Measurements from ENCODE around the gene CHST3. TPM values are rescaled to one million over a fixed set of nuclear protein-coding genes. Genes with fewer than 3 reads are reported as not detected.

Gene CHST3
- total and polyA plus RNA-seq, 9 donors = 16.4 to 69.2 (median 36.1) TPM

- intact Hi-C loops (cut with DNase I) = no loop called here
- Histone ChIP-seq H3K9me3 (no peaks in the 10 kb centered on the region), H3K4me3 (no peak overlapping the region), H3K27ac (peak overlapping the region in 1 of 2 donors; percentile 88), H3K36me3 (no peaks in the 10 kb centered on the region), H3K4me1 (ENCODE audit: insufficient read depth) (peaks cover 46% of the 10 kb centered on the region), H3K27me3 (no peaks in the 10 kb centered on the region)
- TF ChIP-seq CTCF (IDR thresholded peaks at IDR 0.05) (no peak), EP300 (IDR thresholded peaks at IDR 0.05) (no peak), POLR2A (IDR thresholded peaks at IDR 0.05) (no peak)
- DNase-seq = no peak
- WGBS, 3 donors = 4 to 11% (median 11%) methylated on average over 9 of the region's 9 CpGs
These were observed 44.8 kb downstream of the CHST3 start for GRCh38 chr10:72009051-72009424.

- WGBS, 3 donors = 1 to 4% (median 2%) methylated on average over 12 of the region's 12 CpGs
- H3K4me1 ChIP-seq (ENCODE audit: insufficient read depth) = peaks cover 50% of the 10 kb centered on the region
- DNase-seq = peak; percentile 94 to 99 (median 97)
- H3K27me3 ChIP-seq = no peaks in the 10 kb centered on the region
- intact Hi-C loops (cut with DNase I) = no loop called here
- H3K36me3 ChIP-seq = no peaks in the 10 kb centered on the region
- no peaks in the 10 kb centered on the region for H3K9me3 ChIP-seq
- TF ChIP-seq POLR2A (IDR thresholded peaks at IDR 0.05) (no peak), EP300 (IDR thresholded peaks at IDR 0.05) (peak; percentile 93), CTCF (IDR thresholded peaks at IDR 0.05) (no peak)
- no peak overlapping the region for H3K4me3 ChIP-seq
- H3K27ac ChIP-seq = peak overlapping the region; percentile 64 to 88
These were observed 45.4 kb downstream of the CHST3 start for GRCh38 chr10:72009425-72010081.

GRCh38 chr10:72010234-72010973 lies 46.2 kb downstream of the CHST3 start:
- 41 to 52% (median 48%) methylated on average over 7 of the region's 7 CpGs for WGBS, 3 donors
- Histone ChIP-seq H3K36me3 (no peaks in the 10 kb centered on the region), H3K4me1 (ENCODE audit: insufficient read depth) (peaks cover 55% of the 10 kb centered on the region), H3K9me3 (no peaks in the 10 kb centered on the region), H3K27me3 (no peaks in the 10 kb centered on the region), H3K4me3 (no peak overlapping the region), H3K27ac (peak overlapping the region; percentile 64 to 88)
- no peak for TF ChIP-seq POLR2A (IDR thresholded peaks at IDR 0.05)
- TF ChIP-seq CTCF (IDR thresholded peaks at IDR 0.05) = no peak
- no peak for TF ChIP-seq EP300 (IDR thresholded peaks at IDR 0.05)
- intact Hi-C loops (cut with DNase I) = no loop called here
- DNase-seq = peak in 1 of 5 donors; percentile 52

- no peaks in the 10 kb centered on the region for H3K27me3 ChIP-seq
- H3K36me3 ChIP-seq = no peaks in the 10 kb centered on the region
- TF ChIP-seq CTCF (IDR thresholded peaks at IDR 0.05) = no peak
- TF ChIP-seq POLR2A (IDR thresholded peaks at IDR 0.05) = no peak
- TF ChIP-seq EP300 (IDR thresholded peaks at IDR 0.05) = no peak
- H3K4me1 ChIP-seq (ENCODE audit: insufficient read depth) = peaks cover 58% of the 10 kb centered on the region
- H3K9me3 ChIP-seq = no peaks in the 10 kb centered on the region
- no peak for DNase-seq
- H3K27ac ChIP-seq = peak overlapping the region in 1 of 2 donors; percentile 88
- 93 to 95% (median 94%) methylated on average over 9 of the region's 9 CpGs for WGBS, 3 donors
- no peak overlapping the region for H3K4me3 ChIP-seq
- intact Hi-C loops (cut with DNase I) = no loop called here
These were observed 46.8 kb downstream of the CHST3 start for GRCh38 chr10:72011016-72011415.
